NCI-H1417 (cell line): ENCODE measurements around the gene WHAMM.
"Not testable (repeated sequence)": the region's sequence is repeated elsewhere in the genome, so short reads cannot be mapped to it uniquely, and the experiment has no call there.

Source experiments
- DNase-seq, 3 experiments: peaks; one replicate each; lab custom pipeline; 2025; lab: John Stamatoyannopoulos, UW

The WHAMM gene

GRCh38 chr15:82803793-82804574 is 5.4 kb upstream of the WHAMM start:
- DNase-seq, result no peak

- no peak for DNase-seq
These were observed 4.9 kb upstream of the WHAMM start for GRCh38 chr15:82804575-82804949.

GRCh38 chr15:82805994-82806406 is 3.4 kb upstream of the WHAMM start, which contains the start of gene FSD2:
Gene FSD2, minus strand, starts transcription at chr15:82806069. Its CDS starts 18,679 bp downstream, at chr15:82787390.
- peak in 1 of 3 experiments; percentile 80 for DNase-seq

- DNase-seq, result no peak
These were observed 1.4 kb upstream of the WHAMM start for GRCh38 chr15:82807920-82808633.

- DNase-seq, result no peak
These were observed 790 bp upstream of the WHAMM start for GRCh38 chr15:82808634-82809041.

GRCh38 chr15:82810061-82810889 is 847 bp downstream of the WHAMM start:
- peak in 2 of 3 experiments; percentile 21 to 90 for DNase-seq

- DNase-seq, result no peak
These were observed 1.5 kb downstream of the WHAMM start for GRCh38 chr15:82810890-82811426.

GRCh38 chr15:82812994-82813393 is 3.6 kb downstream of the WHAMM start:
- DNase-seq, result peak in 1 of 3 experiments; percentile 16

- no peak for DNase-seq
These were observed 10.7 kb downstream of the WHAMM start for GRCh38 chr15:82820128-82820527.

GRCh38 chr15:82821396-82821795 is 12.0 kb downstream of the WHAMM start:
- not testable (repeated sequence) for DNase-seq

- not testable (repeated sequence) for DNase-seq
These were observed 12.4 kb downstream of the WHAMM start for GRCh38 chr15:82821851-82822250.

GRCh38 chr15:82823049-82823448 is 13.6 kb downstream of the WHAMM start:
- DNase-seq, result no peak

- DNase-seq, result no peak
These were observed 18.6 kb downstream of the WHAMM start for GRCh38 chr15:82828075-82828474.

- DNase-seq, result no peak
These were observed 19.8 kb downstream of the WHAMM start for GRCh38 chr15:82829234-82829633.

GRCh38 chr15:82830427-82831173 is 21.2 kb downstream of the WHAMM start:
- DNase-seq, result no peak

- DNase-seq, result no peak
These were observed 22.6 kb downstream of the WHAMM start for GRCh38 chr15:82831894-82832600.

GRCh38 chr15:82832601-82833361 is 23.4 kb downstream of the WHAMM start:
- DNase-seq, result no peak

GRCh38 chr15:82833362-82833682 is 23.9 kb downstream of the WHAMM start:
- DNase-seq, result no peak

GRCh38 chr15:82835391-82835917 is 26.0 kb downstream of the WHAMM start:
- no peak for DNase-seq
